ENCODE results near the gene CNN2. TPM values are rescaled to one million over a fixed set of nuclear protein-coding genes. Genes with fewer than 3 reads are reported as not detected.

CNN2 gene
- total RNA-seq, 3 donors from 2014 or later = 52.3 to 69.3 (median 57.8) TPM

GRCh38 chr19:1040476-1041271, 14.3 kb downstream of the CNN2 start:
- Mint-ChIP-seq H3K9me3 (no peaks in the 10 kb centered on the region), H3K36me3 (ENCODE audit: insufficient read depth) (peaks cover 9% of the 10 kb centered on the region), H3K27me3 (ENCODE audit: low read depth) (no peaks in the 10 kb centered on the region), H3K4me1 (ENCODE audit: low read depth) (peaks cover 43% of the 10 kb centered on the region), H3K4me3 (peak overlapping the region; percentile 92)
- ATAC-seq = peak; percentile 67 to 71
- DNase-seq = peak; percentile 87

GRCh38 chr19:1041272-1041834, 14.9 kb downstream of the CNN2 start:
- H3K27me3 Mint-ChIP-seq (ENCODE audit: low read depth) = no peaks in the 10 kb centered on the region

GRCh38 chr19:1041835-1042685, 15.7 kb downstream of the CNN2 start:
- peaks cover 9% of the 10 kb centered on the region for H3K36me3 Mint-ChIP-seq (ENCODE audit: insufficient read depth)
- H3K4me1 Mint-ChIP-seq (ENCODE audit: low read depth) = peaks cover 41% of the 10 kb centered on the region

More at GRCh38 chr19:1041272-1041834, 14.9 kb downstream of the CNN2 start:
- no peak for ATAC-seq
- Mint-ChIP-seq H3K4me3 (peak overlapping the region; percentile 92), H3K9me3 (no peaks in the 10 kb centered on the region), H3K4me1 (ENCODE audit: low read depth) (peaks cover 41% of the 10 kb centered on the region), H3K36me3 (ENCODE audit: insufficient read depth) (peaks cover 9% of the 10 kb centered on the region)
- no peak for DNase-seq

GRCh38 chr19:1042689-1043511, 16.5 kb downstream of the CNN2 start:
- H3K4me3 Mint-ChIP-seq = no peak overlapping the region
- peaks cover 4% of the 10 kb centered on the region for H3K36me3 Mint-ChIP-seq (ENCODE audit: insufficient read depth)
- no peaks in the 10 kb centered on the region for H3K9me3 Mint-ChIP-seq
- ATAC-seq = no peak
- DNase-seq = no peak
- H3K27me3 Mint-ChIP-seq (ENCODE audit: low read depth) = no peaks in the 10 kb centered on the region
- peaks cover 36% of the 10 kb centered on the region for H3K4me1 Mint-ChIP-seq (ENCODE audit: low read depth)

More at GRCh38 chr19:1041835-1042685, 15.7 kb downstream of the CNN2 start:
- H3K4me3 Mint-ChIP-seq = no peak overlapping the region
- no peaks in the 10 kb centered on the region for H3K9me3 Mint-ChIP-seq
- ATAC-seq (no peak), DNase-seq (no peak)
- H3K27me3 Mint-ChIP-seq (ENCODE audit: low read depth) = no peaks in the 10 kb centered on the region

- no peaks in the 10 kb centered on the region for H3K27me3 Mint-ChIP-seq (ENCODE audit: low read depth)
- peaks cover 3% of the 10 kb centered on the region for H3K36me3 Mint-ChIP-seq (ENCODE audit: insufficient read depth)
- H3K9me3 Mint-ChIP-seq = no peaks in the 10 kb centered on the region
- H3K4me3 Mint-ChIP-seq = no peak overlapping the region
- DNase-seq (peak; percentile 41), ATAC-seq (peak; percentile 72 to 74)
- peaks cover 14% of the 10 kb centered on the region for H3K4me1 Mint-ChIP-seq (ENCODE audit: low read depth)
These were observed 18.8 kb downstream of the CNN2 start for GRCh38 chr19:1045247-1045603.

DNA sequence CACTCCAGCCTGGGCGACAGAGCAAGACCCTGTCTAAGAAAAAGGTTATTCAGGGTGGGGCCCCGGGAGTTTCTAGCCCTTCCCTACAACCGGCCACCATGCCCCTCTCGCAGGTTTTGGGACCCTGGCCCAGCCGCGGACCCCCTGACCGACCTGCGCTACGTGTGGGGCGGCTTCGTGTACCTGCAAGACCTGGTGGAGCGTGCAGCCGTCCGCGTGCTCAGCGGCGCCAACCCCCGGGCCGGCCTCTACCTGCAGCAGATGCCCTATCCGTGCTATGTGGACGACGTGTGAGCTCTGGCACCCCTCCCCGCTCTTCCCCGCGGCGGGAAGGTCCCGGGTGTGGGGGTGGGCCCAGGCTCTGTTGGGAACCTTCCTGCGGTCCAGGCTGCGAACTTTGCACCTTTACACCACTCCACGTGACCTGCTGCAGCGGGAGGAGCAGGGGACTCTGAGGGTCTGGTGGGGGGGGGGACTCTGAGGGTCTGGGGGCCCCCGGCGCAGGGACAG, 19.8 kb downstream of the CNN2 start:
- H3K9me3 Mint-ChIP-seq = no peaks in the 10 kb centered on the region
- peaks cover 3% of the 10 kb centered on the region for H3K36me3 Mint-ChIP-seq (ENCODE audit: insufficient read depth)
- no peaks in the 10 kb centered on the region for H3K27me3 Mint-ChIP-seq (ENCODE audit: low read depth)
- peaks cover 5% of the 10 kb centered on the region for H3K4me1 Mint-ChIP-seq (ENCODE audit: low read depth)
- no peak for ATAC-seq
- H3K4me3 Mint-ChIP-seq = no peak overlapping the region
- no peak for DNase-seq

DNA sequence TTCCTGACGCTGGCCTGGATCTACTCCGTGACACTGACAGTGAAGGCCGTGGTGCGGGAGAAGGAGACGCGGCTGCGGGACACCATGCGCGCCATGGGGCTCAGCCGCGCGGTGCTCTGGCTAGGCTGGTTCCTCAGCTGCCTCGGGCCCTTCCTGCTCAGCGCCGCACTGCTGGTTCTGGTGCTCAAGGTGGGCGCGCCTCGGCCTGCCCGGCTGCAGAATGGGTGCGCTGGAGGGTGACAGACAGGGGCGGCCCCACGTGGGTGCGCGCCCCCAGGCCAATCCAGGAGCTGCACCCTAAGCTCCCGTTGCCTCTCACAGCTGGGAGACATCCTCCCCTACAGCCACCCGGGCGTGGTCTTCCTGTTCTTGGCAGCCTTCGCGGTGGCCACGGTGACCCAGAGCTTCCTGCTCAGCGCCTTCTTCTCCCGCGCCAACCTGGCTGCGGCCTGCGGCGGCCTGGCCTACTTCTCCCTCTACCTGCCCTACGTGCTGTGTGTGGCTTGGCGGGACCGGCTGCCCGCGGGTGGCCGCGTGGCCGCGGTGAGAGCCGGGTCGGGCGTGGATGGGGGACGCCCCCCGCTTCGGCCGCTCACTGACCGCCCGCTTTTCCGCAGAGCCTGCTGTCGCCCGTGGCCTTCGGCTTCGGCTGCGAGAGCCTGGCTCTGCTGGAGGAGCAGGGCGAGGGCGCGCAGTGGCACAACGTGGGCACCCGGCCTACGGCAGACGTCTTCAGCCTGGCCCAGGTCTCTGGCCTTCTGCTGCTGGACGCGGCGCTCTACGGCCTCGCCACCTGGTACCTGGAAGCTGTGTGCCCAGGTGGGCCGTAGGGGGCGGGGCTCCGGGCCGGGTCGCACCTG, 20.7 kb downstream of the CNN2 start:
- Mint-ChIP-seq H3K4me1 (ENCODE audit: low read depth) (no peaks in the 10 kb centered on the region), H3K27me3 (ENCODE audit: low read depth) (no peaks in the 10 kb centered on the region)

DNA sequence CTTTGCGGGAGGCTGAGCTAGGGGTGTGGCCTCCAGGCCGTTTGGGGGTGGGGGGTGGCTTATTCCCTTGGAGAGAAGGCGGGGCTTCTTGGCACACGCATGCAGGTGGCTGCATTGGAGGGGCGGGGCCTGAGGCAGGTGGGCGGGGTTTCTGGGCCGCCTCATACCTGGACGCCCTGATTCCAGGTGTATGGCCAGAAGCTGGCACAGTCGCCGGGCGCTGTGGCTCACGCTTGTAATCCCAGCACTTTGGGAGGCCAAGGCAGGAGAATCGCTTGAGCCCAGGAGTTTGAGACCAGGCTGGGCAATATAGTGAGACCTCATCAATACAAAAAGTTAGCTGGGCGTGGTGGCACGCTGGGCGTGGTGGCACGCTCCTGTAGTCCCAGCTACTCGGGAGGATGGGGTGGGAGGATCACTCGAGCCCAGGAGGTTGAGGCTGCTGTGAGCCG, 21.3 kb downstream of the CNN2 start:
- Mint-ChIP-seq H3K4me1 (ENCODE audit: low read depth) (peaks cover 2% of the 10 kb centered on the region), H3K27me3 (ENCODE audit: low read depth) (no peaks in the 10 kb centered on the region), H3K4me3 (no peak overlapping the region), H3K36me3 (ENCODE audit: insufficient read depth) (peaks cover 4% of the 10 kb centered on the region), H3K9me3 (no peaks in the 10 kb centered on the region)
- ATAC-seq (no peak), DNase-seq (no peak)

More for the DNA sequence above, 20.7 kb downstream of the CNN2 start:
- Mint-ChIP-seq H3K4me3 (no peak overlapping the region), H3K36me3 (ENCODE audit: insufficient read depth) (peaks cover 4% of the 10 kb centered on the region), H3K9me3 (no peaks in the 10 kb centered on the region)
- DNase-seq (no peak), ATAC-seq (no peak)

DNA sequence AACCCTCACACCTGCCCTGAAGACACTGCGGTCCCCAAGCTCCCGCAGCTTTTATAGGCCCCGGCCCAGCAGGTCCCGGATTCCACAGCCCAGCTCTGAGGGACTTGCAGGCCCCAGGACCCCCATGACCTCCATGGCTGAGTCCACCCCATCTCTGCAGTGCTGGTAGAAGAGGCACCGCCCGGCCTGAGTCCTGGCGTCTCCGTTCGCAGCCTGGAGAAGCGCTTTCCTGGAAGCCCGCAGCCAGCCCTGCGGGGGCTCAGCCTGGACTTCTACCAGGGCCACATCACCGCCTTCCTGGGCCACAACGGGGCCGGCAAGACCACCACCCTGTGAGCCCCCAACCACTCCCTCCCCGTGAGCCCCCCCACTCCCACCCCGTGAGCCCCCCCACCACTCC, 22.7 kb downstream of the CNN2 start:
- no peak overlapping the region for H3K4me3 Mint-ChIP-seq
- DNase-seq (no peak), ATAC-seq (no peak)
- H3K36me3 Mint-ChIP-seq (ENCODE audit: insufficient read depth) = peaks cover 4% of the 10 kb centered on the region
- no peaks in the 10 kb centered on the region for H3K9me3 Mint-ChIP-seq
- peaks cover 2% of the 10 kb centered on the region for H3K4me1 Mint-ChIP-seq (ENCODE audit: low read depth)
- no peaks in the 10 kb centered on the region for H3K27me3 Mint-ChIP-seq (ENCODE audit: low read depth)

- Mint-ChIP-seq H3K4me1 (ENCODE audit: low read depth) (peaks cover 2% of the 10 kb centered on the region), H3K9me3 (no peaks in the 10 kb centered on the region), H3K36me3 (ENCODE audit: insufficient read depth) (peaks cover 4% of the 10 kb centered on the region), H3K4me3 (no peak overlapping the region), H3K27me3 (ENCODE audit: low read depth) (no peaks in the 10 kb centered on the region)
- DNase-seq (no peak), ATAC-seq (no peak)
These were observed 23.4 kb downstream of the CNN2 start for GRCh38 chr19:1049800-1050199.

GRCh38 chr19:1050989-1051788, 24.8 kb downstream of the CNN2 start:
- Mint-ChIP-seq H3K9me3 (no peaks in the 10 kb centered on the region), H3K4me1 (ENCODE audit: low read depth) (peaks cover 2% of the 10 kb centered on the region), H3K27me3 (ENCODE audit: low read depth) (no peaks in the 10 kb centered on the region), H3K4me3 (no peak overlapping the region), H3K36me3 (ENCODE audit: insufficient read depth) (peaks cover 2% of the 10 kb centered on the region)
- DNase-seq (no peak), ATAC-seq (no peak)

DNA sequence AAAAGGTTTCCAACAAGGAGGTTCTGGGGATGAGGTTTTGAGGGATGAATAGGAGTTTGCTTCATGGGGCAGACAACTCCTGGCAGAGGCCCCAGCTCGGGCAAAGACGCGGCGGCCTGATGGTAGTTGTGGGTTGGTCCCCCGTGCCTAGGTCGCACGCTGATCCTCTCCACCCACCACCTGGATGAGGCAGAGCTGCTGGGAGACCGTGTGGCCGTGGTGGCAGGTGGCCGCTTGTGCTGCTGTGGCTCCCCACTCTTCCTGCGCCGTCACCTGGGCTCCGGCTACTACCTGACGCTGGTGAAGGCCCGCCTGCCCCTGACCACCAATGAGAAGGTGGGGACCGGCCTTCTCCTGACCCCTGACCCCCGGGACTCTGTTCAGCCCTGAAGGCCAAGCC, 25.4 kb downstream of the CNN2 start:
- Mint-ChIP-seq H3K27me3 (ENCODE audit: low read depth) (no peaks in the 10 kb centered on the region), H3K4me1 (ENCODE audit: low read depth) (peaks cover 7% of the 10 kb centered on the region), H3K4me3 (no peak overlapping the region), H3K36me3 (ENCODE audit: insufficient read depth) (peaks cover 8% of the 10 kb centered on the region), H3K9me3 (no peaks in the 10 kb centered on the region)
- DNase-seq (no peak), ATAC-seq (no peak)
